ENCODE results near the gene PACS2.

DNA sequence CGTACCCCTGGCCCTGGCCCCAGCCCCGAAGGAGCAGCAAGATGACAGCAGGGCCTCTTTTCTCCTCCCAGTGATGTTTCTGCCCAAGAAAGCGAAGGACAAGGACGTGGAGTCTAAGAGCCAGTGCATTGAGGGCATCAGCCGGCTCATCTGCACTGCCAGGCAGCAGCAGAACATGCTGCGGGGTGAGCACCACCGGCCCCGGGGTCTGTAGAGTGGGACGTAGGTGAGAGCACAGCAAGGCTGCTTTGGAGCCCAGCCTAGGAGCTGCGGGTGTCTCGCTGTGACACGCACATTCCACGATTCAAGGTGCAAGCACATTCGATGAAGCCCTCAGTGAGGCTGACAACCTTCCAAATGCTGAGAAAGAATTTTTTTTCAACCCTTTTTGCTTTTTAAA is 78.6 kb downstream of the PACS2 start:
- TF ChIP-seq, protein P1, sequence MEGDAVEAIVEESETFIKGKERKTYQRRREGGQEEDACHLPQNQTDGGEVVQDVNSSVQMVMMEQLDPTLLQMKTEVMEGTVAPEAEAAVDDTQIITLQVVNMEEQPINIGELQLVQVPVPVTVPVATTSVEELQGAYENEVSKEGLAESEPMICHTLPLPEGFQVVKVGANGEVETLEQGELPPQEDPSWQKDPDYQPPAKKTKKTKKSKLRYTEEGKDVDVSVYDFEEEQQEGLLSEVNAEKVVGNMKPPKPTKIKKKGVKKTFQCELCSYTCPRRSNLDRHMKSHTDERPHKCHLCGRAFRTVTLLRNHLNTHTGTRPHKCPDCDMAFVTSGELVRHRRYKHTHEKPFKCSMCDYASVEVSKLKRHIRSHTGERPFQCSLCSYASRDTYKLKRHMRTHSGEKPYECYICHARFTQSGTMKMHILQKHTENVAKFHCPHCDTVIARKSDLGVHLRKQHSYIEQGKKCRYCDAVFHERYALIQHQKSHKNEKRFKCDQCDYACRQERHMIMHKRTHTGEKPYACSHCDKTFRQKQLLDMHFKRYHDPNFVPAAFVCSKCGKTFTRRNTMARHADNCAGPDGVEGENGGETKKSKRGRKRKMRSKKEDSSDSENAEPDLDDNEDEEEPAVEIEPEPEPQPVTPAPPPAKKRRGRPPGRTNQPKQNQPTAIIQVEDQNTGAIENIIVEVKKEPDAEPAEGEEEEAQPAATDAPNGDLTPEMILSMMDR (IDR thresholded peaks at IDR 0.05): no peak
- TF ChIP-seq POLR2A (IDR thresholded peaks at IDR 0.05): no peak

Data from breast epithelium (tissue), 3 donors.